Transverse colon (tissue), 4 donors: ENCODE results near the gene GRAMD1B.

Experiments used
- POLR2A ChIP-seq: fragments of 450-650 bp; IDR thresholded peaks from one replicate; pipeline ENCODE4 v1.6.1; 2016; ENCODE audit warnings: antibody characterized with exemption, mild to moderate bottlenecking, moderate library complexity
- POLR2AphosphoS5 ChIP-seq, 3 donors: sonication (generic); formaldehyde crosslinking; IDR thresholded peaks; one replicate each; pipeline ENCODE4 v1.6.1; 2016; ENCODE audit warnings: antibody characterized with exemption in 3 of 3
- TF ChIP-seq, protein P1 (sequence below), 5 experiments: fragments of 200-600 bp in 3 of 5; fragments of 450-650 bp in 2 of 5; sonication (generic) in 3 of 5; IDR thresholded peaks; 1 replicate in 2 of 5; 2 replicates in 3 of 5; pipeline ENCODE4 v1.5.1; 2016 to 2017; ENCODE audit warnings: antibody characterized with exemption in 5 of 5, inconsistent platforms in 3 of 5, mild to moderate bottlenecking in 2 of 5, moderate library complexity in 1 of 5

DNA sequence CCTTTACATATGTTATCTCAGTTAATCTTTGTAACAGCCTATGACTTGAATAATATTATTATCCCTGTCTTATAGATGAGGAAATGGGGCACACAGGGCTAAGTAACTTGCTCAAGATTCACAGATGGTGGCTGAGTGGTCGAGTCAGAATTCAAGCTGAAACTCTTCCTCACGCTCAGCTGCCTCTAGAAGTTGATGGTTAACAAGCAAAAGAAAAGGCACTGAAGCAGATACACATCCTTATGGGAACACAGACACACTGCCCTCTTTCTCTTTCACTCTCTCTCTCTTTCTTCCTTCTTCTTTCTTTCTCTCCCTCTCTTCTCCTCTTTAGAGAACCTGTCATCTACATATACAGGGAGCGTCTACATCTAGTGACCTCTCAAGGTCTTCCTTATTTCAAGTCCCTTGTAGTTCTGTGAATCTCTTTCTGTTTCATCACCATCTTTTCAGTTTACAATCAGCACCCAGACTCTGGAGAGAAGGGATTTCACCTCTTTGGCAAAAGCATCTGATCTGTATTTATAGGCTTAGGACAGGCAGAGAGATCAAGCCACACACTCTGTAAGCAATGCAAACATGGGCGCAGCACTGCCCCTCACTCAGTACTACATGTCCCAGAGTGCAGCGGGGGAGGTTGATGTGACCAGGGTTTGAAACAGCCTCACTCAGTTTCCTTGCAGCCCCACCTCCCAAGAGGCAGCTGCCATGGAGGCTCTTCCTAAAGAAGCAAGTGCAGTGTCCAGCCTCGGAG is 75.7 kb downstream of the GRAMD1B start:
- TF ChIP-seq POLR2A (no peak), POLR2AphosphoS5 (IDR thresholded peaks at IDR 0.05) (no peak)
- TF ChIP-seq, protein P1, sequence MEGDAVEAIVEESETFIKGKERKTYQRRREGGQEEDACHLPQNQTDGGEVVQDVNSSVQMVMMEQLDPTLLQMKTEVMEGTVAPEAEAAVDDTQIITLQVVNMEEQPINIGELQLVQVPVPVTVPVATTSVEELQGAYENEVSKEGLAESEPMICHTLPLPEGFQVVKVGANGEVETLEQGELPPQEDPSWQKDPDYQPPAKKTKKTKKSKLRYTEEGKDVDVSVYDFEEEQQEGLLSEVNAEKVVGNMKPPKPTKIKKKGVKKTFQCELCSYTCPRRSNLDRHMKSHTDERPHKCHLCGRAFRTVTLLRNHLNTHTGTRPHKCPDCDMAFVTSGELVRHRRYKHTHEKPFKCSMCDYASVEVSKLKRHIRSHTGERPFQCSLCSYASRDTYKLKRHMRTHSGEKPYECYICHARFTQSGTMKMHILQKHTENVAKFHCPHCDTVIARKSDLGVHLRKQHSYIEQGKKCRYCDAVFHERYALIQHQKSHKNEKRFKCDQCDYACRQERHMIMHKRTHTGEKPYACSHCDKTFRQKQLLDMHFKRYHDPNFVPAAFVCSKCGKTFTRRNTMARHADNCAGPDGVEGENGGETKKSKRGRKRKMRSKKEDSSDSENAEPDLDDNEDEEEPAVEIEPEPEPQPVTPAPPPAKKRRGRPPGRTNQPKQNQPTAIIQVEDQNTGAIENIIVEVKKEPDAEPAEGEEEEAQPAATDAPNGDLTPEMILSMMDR (IDR thresholded peaks at IDR 0.05), result no peak
